PC-3 (cell line): ENCODE measurements around the gene OR6C2. TPM values are rescaled to one million over a fixed set of nuclear protein-coding genes. Genes with fewer than 3 reads are reported as not detected.
"Not testable (repeated sequence)": the region's sequence is repeated elsewhere in the genome, so short reads cannot be mapped to it uniquely, and the experiment has no call there.

Experiments
- ATAC-seq: fragments of 200-7000 bp; cut with Tn5 transposase; 2 replicates; pipeline ENCODE4 v1.9.1; 2020; ENCODE audit warnings: mild to moderate bottlenecking, moderate library complexity
- BruUV-seq: library from RNA; stranded (reverse); fragments of 400-500 nt; replicated peaks from 2 replicates; lab custom pipeline; 2021; lab: Mats Ljungman, UMichigan
- CTCF ChIA-PET: fragments of 300-600 bp; sonication (Branson Sonifier 250); formaldehyde crosslinking; loops from one replicate; lab custom pipeline; 2022; ENCODE audit warnings: antibody characterized with exemption; lab: Charles Lee
- POLR2A ChIA-PET: fragments of 300-600 bp; sonication (Branson Sonifier 250); formaldehyde crosslinking; loops from one replicate; lab custom pipeline; 2022; ENCODE audit warnings: antibody characterized with exemption; ENCODE audit not compliant: unreplicated experiment; lab: Charles Lee
- DNase-seq: peaks from one replicate; pipeline ENCODE4 v3.0.0-alpha.2; 2015
- H2AFZ ChIP-seq: fragments of 300-600 bp; sonication (generic); 2 replicates; pipeline ENCODE4 v1.6.0; 2016; ENCODE audit warnings: antibody characterized with exemption, low read length
- H3F3A ChIP-seq: fragments of 300-600 bp; sonication (generic); one replicate; pipeline ENCODE4 v1.6.0; 2017; ENCODE audit warnings: antibody characterized with exemption, low read length, control low read depth, mild to moderate bottlenecking; ENCODE audit not compliant: unreplicated experiment
- H3K27ac ChIP-seq: fragments of 300-600 bp; sonication (generic); 2 replicates; pipeline ENCODE4 v1.5.1; 2016; ENCODE audit warnings: mild to moderate bottlenecking, low read length
- H3K27me3 ChIP-seq: fragments of 300-600 bp; sonication (generic); 2 replicates; pipeline ENCODE4 v1.6.1; 2016; ENCODE audit warnings: low read length, mixed read lengths
- H3K36me3 ChIP-seq: fragments of 300-600 bp; sonication (generic); 2 replicates; pipeline ENCODE4 v1.6.1; 2016; ENCODE audit warnings: low read depth, mixed run types, low read length, mixed read lengths
- H3K4me1 ChIP-seq: fragments of 300-600 bp; sonication (generic); 2 replicates; pipeline ENCODE4 v1.5.1; 2016; ENCODE audit warnings: low read length; ENCODE audit not compliant: insufficient read depth
- H3K4me2 ChIP-seq: fragments of 300-600 bp; sonication (generic); 2 replicates; pipeline ENCODE4 v1.6.0; 2016; ENCODE audit warnings: low read length
- H3K4me3 ChIP-seq: fragments of 300-600 bp; sonication (generic); 2 replicates; pipeline ENCODE4 v1.5.1; 2016; ENCODE audit warnings: mild to moderate bottlenecking, low read length, mixed read lengths
- H3K79me2 ChIP-seq: fragments of 300-600 bp; sonication (generic); 2 replicates; pipeline ENCODE4 v1.6.1; 2017; ENCODE audit warnings: low read length, mixed read lengths
- H3K9ac ChIP-seq: fragments of 300-600 bp; sonication (generic); 2 replicates; pipeline ENCODE4 v1.6.0; 2016; ENCODE audit warnings: mild to moderate bottlenecking, low read length
- H3K9me2 ChIP-seq: fragments of 300-600 bp; sonication (generic); replicated peaks from 2 replicates; pipeline ENCODE4 v1.6.1; 2016; ENCODE audit warnings: mixed run types, low read length, mixed read lengths
- H3K9me3 ChIP-seq: fragments of 300-600 bp; sonication (generic); 2 replicates; pipeline ENCODE4 v1.6.1; 2016; ENCODE audit warnings: low read length, mixed read lengths
- H4K20me1 ChIP-seq: fragments of 300-600 bp; sonication (generic); 2 replicates; pipeline ENCODE4 v1.6.1; 2016; ENCODE audit warnings: low read length, mixed read lengths
- EZH2 ChIP-seq: fragments of 300-600 bp; sonication (generic); IDR thresholded peaks from one replicate; pipeline ENCODE4 v1.6.1; 2017; ENCODE audit warnings: antibody characterized with exemption, mild to moderate bottlenecking, low read length; ENCODE audit not compliant: unreplicated experiment
- EZH2phosphoT487 ChIP-seq: fragments of 300-600 bp; sonication (generic); IDR thresholded peaks from 2 replicates; pipeline ENCODE4 v1.6.1; 2018; ENCODE audit warnings: mild to moderate bottlenecking, antibody characterized with exemption, low read length, borderline replicate concordance
- intact Hi-C: fragments of 100-400 bp; cut with micrococcal nuclease; formaldehyde crosslinking; loops from 2 replicates; pipeline ENCODE4 v1.9.0; 2023
- total RNA-seq: library from RNA; depleted of rRNA; stranded (reverse); fragments of >200 nt; gene quantifications from 2 replicates; pipeline ENCODE4 v1.2.3, GENCODE V29; 2014
- TF ChIP-seq, protein P1 (sequence below): fragments of 300-600 bp; sonication (generic); conservative IDR thresholded peaks from 2 replicates; pipeline ENCODE4 v1.5.1; 2017; ENCODE audit warnings: antibody characterized with exemption, low read depth, mild to moderate bottlenecking, low read length

The OR6C2 gene
- total RNA-seq, 1 experiment from 2014 or later, result not detected

DNA sequence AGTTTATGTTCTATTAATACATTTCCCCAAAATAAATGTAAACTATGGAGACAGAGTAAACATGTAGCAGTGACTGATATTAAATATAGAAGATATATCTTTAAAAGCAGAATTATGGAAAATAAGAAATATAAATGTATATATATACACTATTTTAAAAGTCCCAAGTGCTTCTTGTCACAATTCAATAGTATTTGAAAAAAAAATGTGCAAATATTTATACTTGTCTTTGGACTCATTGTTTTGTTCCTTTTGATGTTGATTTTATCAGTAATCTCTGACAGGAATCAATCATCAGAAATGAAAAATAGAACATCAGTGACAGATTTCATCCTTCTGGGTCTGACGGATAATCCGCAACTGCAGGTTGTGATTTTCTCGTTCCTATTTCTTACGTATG is 17.9 kb upstream of the OR6C2 start, which contains the start of gene OR6C76:
TSS of gene OR6C76 (plus strand) at position 301 of the 400 bp plus-strand sequence. CDS start at position 301, 0 bp downstream.
- no TSS peak for BruUV-seq
- Histone ChIP-seq H3F3A (no peaks in the 10 kb centered on the region), H3K36me3 (no peaks in the 10 kb centered on the region), H3K79me2 (no peaks in the 10 kb centered on the region), H3K4me1 (no peaks in the 10 kb centered on the region), H3K9ac (no peak within 1 kb of the TSS), H3K9me2 (no peaks in the 10 kb centered on the region), H3K4me3 (no peak within 1 kb of the TSS), H3K27ac (no peak within 1 kb of the TSS), H3K9me3 (no peaks in the 10 kb centered on the region), H3K4me2 (no peak within 1 kb of the TSS), H3K27me3 (no peaks in the 10 kb centered on the region), H2AFZ (no peak within 1 kb of the TSS), H4K20me1 (no peaks in the 10 kb centered on the region)
- intact Hi-C loops, result no loop called here
- TF ChIP-seq EZH2 (no peak), EZH2phosphoT487 (no peak)
- TF ChIP-seq, protein P1, sequence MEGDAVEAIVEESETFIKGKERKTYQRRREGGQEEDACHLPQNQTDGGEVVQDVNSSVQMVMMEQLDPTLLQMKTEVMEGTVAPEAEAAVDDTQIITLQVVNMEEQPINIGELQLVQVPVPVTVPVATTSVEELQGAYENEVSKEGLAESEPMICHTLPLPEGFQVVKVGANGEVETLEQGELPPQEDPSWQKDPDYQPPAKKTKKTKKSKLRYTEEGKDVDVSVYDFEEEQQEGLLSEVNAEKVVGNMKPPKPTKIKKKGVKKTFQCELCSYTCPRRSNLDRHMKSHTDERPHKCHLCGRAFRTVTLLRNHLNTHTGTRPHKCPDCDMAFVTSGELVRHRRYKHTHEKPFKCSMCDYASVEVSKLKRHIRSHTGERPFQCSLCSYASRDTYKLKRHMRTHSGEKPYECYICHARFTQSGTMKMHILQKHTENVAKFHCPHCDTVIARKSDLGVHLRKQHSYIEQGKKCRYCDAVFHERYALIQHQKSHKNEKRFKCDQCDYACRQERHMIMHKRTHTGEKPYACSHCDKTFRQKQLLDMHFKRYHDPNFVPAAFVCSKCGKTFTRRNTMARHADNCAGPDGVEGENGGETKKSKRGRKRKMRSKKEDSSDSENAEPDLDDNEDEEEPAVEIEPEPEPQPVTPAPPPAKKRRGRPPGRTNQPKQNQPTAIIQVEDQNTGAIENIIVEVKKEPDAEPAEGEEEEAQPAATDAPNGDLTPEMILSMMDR, result no peak
- no peak for ATAC-seq
- DNase-seq, result no peak
- POLR2A ChIA-PET, result no interaction called here
- CTCF ChIA-PET, result no interaction called here

GRCh38 chr12:55428331-55429243 is 15.3 kb upstream of the OR6C2 start:
- TF ChIP-seq, protein P1, result no peak
- no peak for TF ChIP-seq EZH2phosphoT487
- no peak for TF ChIP-seq EZH2
- POLR2A ChIA-PET, result no interaction called here
- no peak overlapping the region for H3K9ac ChIP-seq
- no peaks in the 10 kb centered on the region for H3K9me2 ChIP-seq
- H3K4me3 ChIP-seq, result no peak overlapping the region
- no peaks in the 10 kb centered on the region for H3K79me2 ChIP-seq
- no peak overlapping the region for H3K4me2 ChIP-seq
- no peaks in the 10 kb centered on the region for H4K20me1 ChIP-seq
- no peaks in the 10 kb centered on the region for H3K9me3 ChIP-seq
- intact Hi-C loops, result no loop called here
- no peak overlapping the region for H2AFZ ChIP-seq
- DNase-seq (no peak), ATAC-seq (no peak)
- no peaks in the 10 kb centered on the region for H3K27me3 ChIP-seq
- H3K27ac ChIP-seq, result no peak overlapping the region
- no TSS peak for BruUV-seq
- CTCF ChIA-PET, result no interaction called here
- H3K36me3 ChIP-seq, result no peaks in the 10 kb centered on the region
- H3F3A ChIP-seq, result no peaks in the 10 kb centered on the region
- H3K4me1 ChIP-seq, result no peaks in the 10 kb centered on the region

DNA sequence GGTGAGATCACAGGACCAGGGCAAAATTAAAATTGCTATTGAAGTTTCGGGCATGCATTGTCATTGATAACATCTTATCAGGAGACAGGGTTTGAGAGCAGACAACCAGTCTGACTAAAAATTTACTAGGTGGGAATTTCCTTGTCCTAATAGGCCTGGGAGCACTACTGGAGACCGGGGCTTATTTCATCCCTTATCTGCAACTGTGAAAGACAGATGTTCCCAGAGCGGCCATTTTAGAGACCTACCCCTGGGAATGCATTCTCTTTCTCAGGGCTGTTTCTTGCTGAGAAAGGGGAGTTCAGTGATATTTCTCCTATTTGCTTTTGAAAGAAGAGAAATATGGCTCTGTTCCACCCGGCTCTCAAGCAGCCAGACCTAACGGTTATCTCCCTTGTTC is 2.6 kb upstream of the OR6C2 start:
- H3K36me3 ChIP-seq, H3K9ac ChIP-seq, H3K9me2 ChIP-seq, DNase-seq, H3K4me3 ChIP-seq, ATAC-seq, intact Hi-C loops, H3K27ac ChIP-seq, H2AFZ ChIP-seq, H3K4me2 ChIP-seq, POLR2A ChIA-PET, BruUV-seq, CTCF ChIA-PET, H3K4me1 ChIP-seq, H4K20me1 ChIP-seq, H3K9me3 ChIP-seq, H3F3A ChIP-seq, H3K79me2 ChIP-seq: not testable (repeated sequence)
- H3K27me3 ChIP-seq, result peaks cover 18% of the 10 kb centered on the region; the same call in 1 of the 2 replicates
